Psoas muscle (tissue), 8 donors: Measurements from ENCODE around the gene VPS35L. TPM values are rescaled to one million over a fixed set of nuclear protein-coding genes. Genes with fewer than 3 reads are reported as not detected.

Experiments used
- ATAC-seq, 4 donors: fragments of 200-7000 bp; cut with Tn5 transposase; one replicate each; pipeline ENCODE4 v1.9.1; 2020; ENCODE audit warnings: moderate library complexity in 3 of 4, mild to moderate bottlenecking in 2 of 4
- DNase-seq, 2 donors: peaks; one replicate each; pipeline ENCODE4 v3.0.0-alpha.2; 2020
- H3K27ac ChIP-seq: fragments of 200-600 bp; one replicate; pipeline ENCODE4 v1.8.0; 2022
- H3K27me3 ChIP-seq, 3 donors: fragments of 200-600 bp in 1 of 3; one replicate each; pipeline versions ENCODE4 v1.6.1 to v1.8.0; 2013 to 2022; ENCODE audit warnings: low read length in 2 of 3, mild to moderate bottlenecking in 2 of 3, moderate library complexity in 1 of 3; ENCODE audit not compliant: insufficient read depth in 3 of 3
- H3K36me3 ChIP-seq, 2 donors: fragments of 200-600 bp in 1 of 2; one replicate each; pipeline versions ENCODE4 v1.6.1 to v1.8.0; 2013 to 2022; ENCODE audit warnings: low read depth in 1 of 2, mild to moderate bottlenecking in 1 of 2, moderate library complexity in 1 of 2; ENCODE audit not compliant: insufficient read depth in 1 of 2
- H3K4me1 ChIP-seq: fragments of 200-600 bp; one replicate; pipeline ENCODE4 v1.8.0; 2022
- H3K4me3 ChIP-seq: fragments of 200-600 bp; one replicate; pipeline ENCODE4 v1.8.0; 2022; ENCODE audit warnings: mild to moderate bottlenecking
- H3K9me3 ChIP-seq: fragments of 200-600 bp; one replicate; pipeline ENCODE4 v1.8.0; 2022
- WGBS, 3 donors: extraction: QIAGEN DNeasy Blood & Tissue Kit; methylation state at CpG; one replicate each; pipeline versions ENCODE4 v1.1.6 to v1.1.7; 2013; 5-methylcytosine and 5-hydroxymethylcytosine counted together
- intact Hi-C, 2 donors: fragments of 100-400 bp; cut with DNase I; formaldehyde crosslinking; loops; one replicate each; pipeline versions ENCODE4 v1.11.0 to v1.14.2; 2022
- polyA plus RNA-seq, 3 donors: library from polyadenylated mRNA; stranded (reverse); fragments of 200-250 nt; gene quantifications; one replicate each; pipeline ENCODE4 v1.2.3, GENCODE V29; 2013
- total RNA-seq, 4 donors: library from RNA; stranded (reverse); fragmentation: NEBNext Ultra II Directional in 2 of 4; extraction: Animal tissue kit (Norgen Biotek cat#: 25700) in 2 of 4; gene quantifications; one replicate each; pipeline versions ENCODE4 v1.2.1 to v1.2.4, GENCODE V29; 2021 to 2023
- TF ChIP-seq, protein P1 (sequence below): fragments of 200-600 bp; IDR thresholded peaks from one replicate; pipeline ENCODE4 v1.8.0; 2022; ENCODE audit warnings: antibody characterized with exemption
- donor health status: healthy with polysubstance abuse.
- donor health status: DM: no; HTN: no; CAD: no; lungs with moderate emphysema.
- donor health status: Bipolar disorder and iron deficiency.
- donor health status: healthy.
- donor health status: DM: yes; HTN: yes; CAD: no.
- donor health status: DM: no; HTN: no; CAD: no.
- donor health status: DM: no; HTN: no; CAD: no.
- donor health status: DM: yes; HTN: yes; CAD: no.

VPS35L gene
- total and polyA plus RNA-seq, 7 donors: 12.6 to 34.6 (median 27.8) TPM

DNA sequence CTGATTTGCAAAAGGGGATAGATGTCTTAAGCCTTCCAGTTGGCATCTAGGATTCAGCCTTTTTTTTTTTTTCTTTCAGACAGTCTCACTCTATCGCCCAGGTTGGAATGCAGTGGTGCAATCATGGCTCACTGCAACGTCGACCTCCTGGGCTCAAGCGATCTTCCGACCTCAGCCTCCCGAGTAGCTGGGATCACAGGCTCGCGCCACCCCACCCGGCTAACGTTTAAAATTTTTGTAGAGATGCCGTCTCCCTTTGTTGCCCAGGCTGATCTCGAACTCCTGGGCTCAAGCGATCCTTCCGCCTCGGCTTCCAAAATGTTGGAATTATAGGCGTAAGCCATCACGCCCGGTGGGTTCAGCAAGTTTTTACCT lies 32.3 kb upstream of the VPS35L start:
- intact Hi-C loops: loop anchor here in 1 of 2 donors (2.0 kb wide), 1 partner anchor 32 kb away; the partner anchor contains the start of gene VPS35L
- TF ChIP-seq, protein P1, sequence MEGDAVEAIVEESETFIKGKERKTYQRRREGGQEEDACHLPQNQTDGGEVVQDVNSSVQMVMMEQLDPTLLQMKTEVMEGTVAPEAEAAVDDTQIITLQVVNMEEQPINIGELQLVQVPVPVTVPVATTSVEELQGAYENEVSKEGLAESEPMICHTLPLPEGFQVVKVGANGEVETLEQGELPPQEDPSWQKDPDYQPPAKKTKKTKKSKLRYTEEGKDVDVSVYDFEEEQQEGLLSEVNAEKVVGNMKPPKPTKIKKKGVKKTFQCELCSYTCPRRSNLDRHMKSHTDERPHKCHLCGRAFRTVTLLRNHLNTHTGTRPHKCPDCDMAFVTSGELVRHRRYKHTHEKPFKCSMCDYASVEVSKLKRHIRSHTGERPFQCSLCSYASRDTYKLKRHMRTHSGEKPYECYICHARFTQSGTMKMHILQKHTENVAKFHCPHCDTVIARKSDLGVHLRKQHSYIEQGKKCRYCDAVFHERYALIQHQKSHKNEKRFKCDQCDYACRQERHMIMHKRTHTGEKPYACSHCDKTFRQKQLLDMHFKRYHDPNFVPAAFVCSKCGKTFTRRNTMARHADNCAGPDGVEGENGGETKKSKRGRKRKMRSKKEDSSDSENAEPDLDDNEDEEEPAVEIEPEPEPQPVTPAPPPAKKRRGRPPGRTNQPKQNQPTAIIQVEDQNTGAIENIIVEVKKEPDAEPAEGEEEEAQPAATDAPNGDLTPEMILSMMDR: no peak
- Histone ChIP-seq H3K27ac (peak overlapping the region; percentile 48), H3K9me3 (no peaks in the 10 kb centered on the region), H3K4me1 (peaks cover 33% of the 10 kb centered on the region), H3K36me3 (peaks cover 0 to 9% of the 10 kb centered on the region in 2 donors), H3K4me3 (peak overlapping the region; percentile 90), H3K27me3 (no peaks in the 10 kb centered on the region)
- no peak for ATAC-seq
- WGBS, 3 donors: 70 to 76% (median 75%) methylated on average over 18 of the region's 18 CpGs
- DNase-seq: no peak

DNA sequence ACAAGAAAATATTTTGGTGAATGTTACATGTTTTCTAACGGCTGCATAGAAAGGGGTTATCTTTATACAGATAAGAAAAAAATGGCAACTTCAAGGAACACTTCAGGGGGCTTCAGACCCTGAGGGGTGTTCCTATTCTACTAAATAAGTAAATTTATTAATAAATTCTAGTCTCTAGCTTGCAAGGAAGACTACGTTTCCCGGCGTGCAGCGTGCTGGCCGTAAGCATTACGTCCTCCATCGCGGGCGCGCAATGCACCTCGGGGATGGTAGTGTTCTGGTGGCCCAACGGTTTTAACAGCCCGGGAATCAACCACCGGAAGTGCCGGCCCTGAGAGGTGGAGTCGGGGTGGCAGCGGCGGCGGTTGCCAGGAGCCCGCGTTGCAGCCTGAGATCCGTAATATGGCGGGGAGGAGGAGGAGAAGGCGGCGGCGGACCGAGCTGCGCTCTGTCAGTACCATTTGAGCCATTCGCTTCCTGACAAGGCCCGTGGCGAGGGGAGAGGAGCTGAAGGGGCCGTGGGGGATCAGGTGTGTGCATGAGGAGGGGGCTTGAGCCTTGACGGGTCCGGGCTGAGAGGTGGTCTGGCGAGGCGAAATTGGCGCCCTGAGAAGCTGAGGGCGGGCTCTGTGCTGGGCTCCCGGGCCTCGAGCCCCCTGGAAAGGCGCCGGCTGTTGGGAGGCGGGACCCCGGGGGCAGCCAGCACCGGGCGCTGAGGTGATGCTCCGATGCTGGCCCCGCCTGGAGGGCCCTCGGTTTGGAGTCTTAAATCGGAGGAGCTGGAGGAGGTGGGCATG lies 31.7 kb upstream of the VPS35L start, which contains the start of gene CCP110:
Gene CCP110, plus strand, starts transcription at position 384 of the 797 bp plus-strand sequence. CDS start 3,940 bp downstream, outside the sequence.
- Histone ChIP-seq H3K4me1 (peaks cover 33% of the 10 kb centered on the region), H3K9me3 (no peaks in the 10 kb centered on the region), H3K27me3 (no peaks in the 10 kb centered on the region), H3K36me3 (peaks cover 2 to 14% of the 10 kb centered on the region in 2 donors), H3K27ac (peak within 1 kb of the TSS; percentile 48), H3K4me3 (peak within 1 kb of the TSS; percentile 90)
- peak; percentile 97 to 98 for DNase-seq
- TF ChIP-seq, protein P1: no peak
- intact Hi-C loops: loop anchor here in 1 of 2 donors (2.0 kb wide), 1 partner anchor 31 kb away; the partner anchor contains the start of gene VPS35L
- 1% methylated on average over 39 to 51 of the region's 51 CpGs for WGBS, 3 donors
- ATAC-seq: peak; percentile 91 to 94 (median 93)

DNA sequence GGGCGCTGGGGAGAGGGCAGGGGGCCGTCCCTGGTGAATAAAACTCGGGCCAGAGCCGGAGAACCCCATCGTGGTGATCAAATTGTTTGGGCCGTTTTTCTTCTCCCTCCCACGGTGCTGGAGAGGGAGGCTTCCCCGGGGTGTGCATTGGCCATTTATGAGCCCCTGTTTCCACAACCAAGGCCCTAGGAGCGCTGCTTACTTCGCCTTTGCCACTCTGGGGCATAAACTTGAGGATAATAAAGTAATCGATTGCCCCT lies 31.2 kb upstream of the VPS35L start:
- intact Hi-C loops: no loop called here
- H3K4me1 ChIP-seq: peaks cover 33% of the 10 kb centered on the region
- H3K4me3 ChIP-seq: peak overlapping the region; percentile 90
- DNase-seq: no peak
- no peaks in the 10 kb centered on the region for H3K27me3 ChIP-seq
- peak overlapping the region; percentile 48 for H3K27ac ChIP-seq
- TF ChIP-seq, protein P1: no peak
- no peak for ATAC-seq
- WGBS, 3 donors: 0 to 2% (median 0%) methylated on average over 11 of the region's 11 CpGs
- H3K9me3 ChIP-seq: no peaks in the 10 kb centered on the region
- peaks cover 2 to 17% of the 10 kb centered on the region in 2 donors for H3K36me3 ChIP-seq

DNA sequence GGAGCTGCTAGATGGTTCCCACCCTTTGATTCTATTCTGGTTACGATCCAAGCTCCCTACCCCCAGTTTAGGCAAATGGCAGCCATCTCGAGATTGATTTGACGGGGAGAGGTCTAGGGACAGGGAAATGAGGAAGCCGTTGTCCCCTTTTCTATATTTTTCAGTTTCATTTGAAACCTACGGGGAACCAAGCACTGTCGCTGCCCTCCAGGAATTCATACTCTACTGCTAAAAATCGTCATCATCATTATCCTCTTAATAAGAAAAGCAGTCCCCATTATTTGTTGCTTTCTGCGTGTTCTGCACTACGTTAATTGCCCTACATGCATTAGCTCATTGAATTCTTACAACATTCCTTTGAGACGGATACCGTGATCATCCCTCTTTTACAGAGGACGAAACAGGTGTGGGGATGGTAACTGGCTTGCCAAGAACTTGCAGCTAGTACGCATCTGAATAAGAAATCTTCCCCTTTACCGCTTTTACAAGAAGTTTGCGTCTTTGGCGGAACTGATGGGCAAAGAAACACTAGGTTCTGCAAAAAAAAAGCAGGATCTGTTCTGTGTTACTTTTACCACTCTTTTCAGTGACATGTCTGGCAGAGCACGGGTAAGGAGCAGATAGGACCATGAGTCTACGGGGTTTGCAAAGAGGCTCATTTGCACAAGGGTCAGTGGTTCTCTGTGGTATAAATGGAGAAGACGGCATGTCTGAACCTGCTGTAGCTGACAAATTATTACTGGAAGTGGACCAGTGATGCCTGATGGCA lies 30.7 kb upstream of the VPS35L start:
- 12 to 20% (median 16%) methylated on average over 19 of the region's 19 CpGs for WGBS, 3 donors
- no peak for DNase-seq
- no peaks in the 10 kb centered on the region for H3K9me3 ChIP-seq
- peaks cover 2 to 20% of the 10 kb centered on the region in 2 donors for H3K36me3 ChIP-seq
- H3K4me1 ChIP-seq: peaks cover 31% of the 10 kb centered on the region
- H3K27ac ChIP-seq: peak overlapping the region; percentile 48
- TF ChIP-seq, protein P1: no peak
- no peak for ATAC-seq
- H3K4me3 ChIP-seq: peak overlapping the region; percentile 90
- intact Hi-C loops: no loop called here
- no peaks in the 10 kb centered on the region for H3K27me3 ChIP-seq
